Liver (tissue), 9 donors: ENCODE measurements around the gene SLC25A13. TPM values are rescaled to one million over a fixed set of nuclear protein-coding genes. Genes with fewer than 3 reads are reported as not detected.

Experiments
- DNase-seq: peaks from one replicate; pipeline ENCODE4 v3.0.0-alpha.2; 2017; ENCODE audit warnings: low spot score
- H3K27ac ChIP-seq, 2 donors: one replicate each; pipeline ENCODE4 v1.7.0; 2013; ENCODE audit warnings: inconsistent platforms in 2 of 2, low read length in 2 of 2, control low read depth in 1 of 2, low read depth in 1 of 2, mild to moderate bottlenecking in 1 of 2
- H3K27me3 ChIP-seq, 4 donors: one replicate each; pipeline versions ENCODE4 v1.6.1 to v1.7.0; 2013; ENCODE audit warnings: low read length in 3 of 4, inconsistent platforms in 1 of 4, mild to moderate bottlenecking in 1 of 4, moderate library complexity in 1 of 4; ENCODE audit not compliant: control insufficient read depth in 4 of 4, insufficient read depth in 4 of 4
- H3K36me3 ChIP-seq, 4 donors: one replicate each; pipeline versions ENCODE4 v1.6.1 to v1.7.0; 2013; ENCODE audit warnings: low read length in 3 of 4, mild to moderate bottlenecking in 3 of 4, low read depth in 1 of 4, moderate library complexity in 1 of 4; ENCODE audit not compliant: control insufficient read depth in 4 of 4, insufficient read depth in 3 of 4
- H3K4me1 ChIP-seq, 4 donors: one replicate each; pipeline versions ENCODE4 v1.6.1 to v1.7.0; 2013; ENCODE audit warnings: low read length in 3 of 4, mild to moderate bottlenecking in 3 of 4, moderate library complexity in 1 of 4; ENCODE audit not compliant: control insufficient read depth in 4 of 4, insufficient read depth in 4 of 4
- H3K4me3 ChIP-seq, 3 donors: one replicate each; pipeline versions ENCODE4 v1.6.1 to v1.7.0; 2013; ENCODE audit warnings: low read length in 3 of 3, control low read depth in 1 of 3, low read depth in 1 of 3, mild to moderate bottlenecking in 1 of 3
- H3K9ac ChIP-seq, 2 donors: one replicate each; pipeline ENCODE4 v1.7.0; 2013; ENCODE audit warnings: low read length in 2 of 2, mild to moderate bottlenecking in 2 of 2, moderate library complexity in 2 of 2, control low read depth in 1 of 2, low read depth in 1 of 2
- H3K9me3 ChIP-seq, 4 donors: one replicate each; pipeline versions ENCODE4 v1.6.1 to v1.7.0; 2013; ENCODE audit warnings: low read length in 3 of 4; ENCODE audit not compliant: control insufficient read depth in 4 of 4
- EGR1 ChIP-seq, 2 donors: IDR thresholded peaks; 2 replicates each; pipeline ENCODE4 v1.6.1; 2016 to 2018; ENCODE audit warnings: antibody characterized with exemption in 2 of 2, low read depth in 2 of 2
- FOXA1 ChIP-seq: IDR thresholded peaks from 2 replicates; pipeline ENCODE4 v1.6.1; 2016; ENCODE audit warnings: antibody characterized with exemption
- FOXA2 ChIP-seq: IDR thresholded peaks from 2 replicates; pipeline ENCODE4 v1.6.1; 2016; ENCODE audit warnings: antibody characterized with exemption
- GABPA ChIP-seq, 2 donors: IDR thresholded peaks in 1 of 2; conservative IDR thresholded peaks in 1 of 2; 2 replicates each; pipeline ENCODE4 v1.6.1; 2016; ENCODE audit warnings: antibody characterized with exemption in 2 of 2, mild to moderate bottlenecking in 1 of 2, moderate library complexity in 1 of 2
- HNF4A ChIP-seq, 2 donors: conservative IDR thresholded peaks; 2 replicates each; pipeline ENCODE4 v1.6.1; 2016; ENCODE audit warnings: antibody characterized with exemption in 2 of 2, mild to moderate bottlenecking in 2 of 2
- HNF4G ChIP-seq: IDR thresholded peaks from 2 replicates; pipeline ENCODE4 v1.6.1; 2016; ENCODE audit warnings: antibody characterized with exemption
- NR2F2 ChIP-seq: IDR thresholded peaks from 2 replicates; pipeline ENCODE4 v1.6.1; 2016; ENCODE audit warnings: antibody characterized with exemption
- RAD21 ChIP-seq, 2 donors: IDR thresholded peaks; 2 replicates each; pipeline ENCODE4 v1.6.1; 2016; ENCODE audit warnings: antibody characterized with exemption in 2 of 2, mild to moderate bottlenecking in 2 of 2
- RXRA ChIP-seq, 2 donors: IDR thresholded peaks; 2 replicates each; pipeline ENCODE4 v1.6.1; 2017 to 2018; ENCODE audit warnings: antibody characterized with exemption in 2 of 2, mild to moderate bottlenecking in 1 of 2
- SP1 ChIP-seq: IDR thresholded peaks from 2 replicates; pipeline ENCODE4 v1.6.1; 2018; ENCODE audit warnings: antibody characterized with exemption, mild to moderate bottlenecking
- TAF1 ChIP-seq: conservative IDR thresholded peaks from 2 replicates; pipeline ENCODE4 v1.6.1; 2016; ENCODE audit warnings: antibody characterized with exemption, mild to moderate bottlenecking
- YY1 ChIP-seq: IDR thresholded peaks from 2 replicates; pipeline ENCODE4 v1.6.1; 2016; ENCODE audit warnings: antibody characterized with exemption, mild to moderate bottlenecking
- WGBS: extraction: QIAGEN DNeasy Blood & Tissue Kit; methylation state at CpG from one replicate; pipeline ENCODE4 v1.1.7; 2013; 5-methylcytosine and 5-hydroxymethylcytosine counted together
- polyA plus RNA-seq, 2 donors: library from polyadenylated mRNA; stranded (reverse) in 1 of 2; unstranded in 1 of 2; fragments of 200-250 nt in 1 of 2; fragments of >200 nt in 1 of 2; fragmentation: Nextera tagmentation in 1 of 2; extraction: Ambion mirVana in 1 of 2; gene quantifications; one replicate each; pipeline versions ENCODE4 v1.2.1 to v1.2.3, GENCODE V29; 2013 to 2015
- total RNA-seq, 2 donors: library from RNA; depleted of rRNA; stranded (reverse); fragments of >200 nt; gene quantifications; one replicate each; pipeline ENCODE4 v1.2.3, GENCODE V29; 2014
- TF ChIP-seq, protein P1 (sequence below): IDR thresholded peaks from 2 replicates; pipeline ENCODE4 v1.6.1; 2016; ENCODE audit warnings: antibody characterized with exemption, mild to moderate bottlenecking
- TF ChIP-seq, protein P2 (sequence below): IDR thresholded peaks from 2 replicates; pipeline ENCODE4 v1.6.1; 2016; ENCODE audit warnings: antibody characterized with exemption
- TF ChIP-seq, protein P3 (sequence below): IDR thresholded peaks from 2 replicates; pipeline ENCODE4 v1.6.1; 2016; ENCODE audit warnings: antibody characterized with exemption
- TF ChIP-seq, protein P4 (sequence below): fragments of 150-350 bp; IDR thresholded peaks from 2 replicates; pipeline ENCODE4 v1.5.1; 2017; ENCODE audit warnings: improper control_type of control experiment, low read depth, low read length; ENCODE audit not compliant: missing input control
- TF ChIP-seq, protein P5 (sequence below): IDR thresholded peaks from 2 replicates; pipeline ENCODE4 v1.6.1; 2016; ENCODE audit warnings: antibody characterized with exemption
- donor health status: healthy.
- donor health status: healthy.
- donor health status: healthy.
- donor health status: healthy.
- donor health status: healthy.

Gene SLC25A13
- total and polyA plus RNA-seq, 4 donors, result 45.6 to 116 (median 63.9) TPM

DNA sequence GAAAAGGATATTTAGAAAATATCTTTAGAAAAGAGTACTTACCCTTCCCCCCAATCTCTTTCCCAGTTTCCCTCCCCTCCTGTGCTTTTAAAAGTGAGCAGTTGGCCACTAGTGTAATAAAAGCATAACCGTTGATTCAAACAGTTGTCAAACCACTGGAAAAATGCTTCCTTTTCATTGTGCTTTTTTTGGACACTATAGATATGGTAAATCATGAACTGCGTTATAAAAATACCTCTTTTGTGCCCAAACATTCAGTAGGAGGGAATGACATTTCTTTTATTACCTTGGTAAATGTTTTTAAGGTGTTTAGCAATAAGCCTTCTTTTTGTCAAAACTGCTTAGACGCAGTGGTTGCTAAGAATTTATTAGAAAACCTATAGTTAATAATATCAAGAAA is 232.4 kb downstream of the SLC25A13 start:
- Histone ChIP-seq H3K9me3 (no peaks in the 10 kb centered on the region), H3K27me3 (no peaks in the 10 kb centered on the region), H3K4me3 (no peak overlapping the region), H3K27ac (no peak overlapping the region), H3K36me3 (no peaks in the 10 kb centered on the region), H3K4me1 (no peaks in the 10 kb centered on the region), H3K9ac (no peak overlapping the region)
- TF ChIP-seq FOXA1, result no peak
- TF ChIP-seq, protein P1, sequence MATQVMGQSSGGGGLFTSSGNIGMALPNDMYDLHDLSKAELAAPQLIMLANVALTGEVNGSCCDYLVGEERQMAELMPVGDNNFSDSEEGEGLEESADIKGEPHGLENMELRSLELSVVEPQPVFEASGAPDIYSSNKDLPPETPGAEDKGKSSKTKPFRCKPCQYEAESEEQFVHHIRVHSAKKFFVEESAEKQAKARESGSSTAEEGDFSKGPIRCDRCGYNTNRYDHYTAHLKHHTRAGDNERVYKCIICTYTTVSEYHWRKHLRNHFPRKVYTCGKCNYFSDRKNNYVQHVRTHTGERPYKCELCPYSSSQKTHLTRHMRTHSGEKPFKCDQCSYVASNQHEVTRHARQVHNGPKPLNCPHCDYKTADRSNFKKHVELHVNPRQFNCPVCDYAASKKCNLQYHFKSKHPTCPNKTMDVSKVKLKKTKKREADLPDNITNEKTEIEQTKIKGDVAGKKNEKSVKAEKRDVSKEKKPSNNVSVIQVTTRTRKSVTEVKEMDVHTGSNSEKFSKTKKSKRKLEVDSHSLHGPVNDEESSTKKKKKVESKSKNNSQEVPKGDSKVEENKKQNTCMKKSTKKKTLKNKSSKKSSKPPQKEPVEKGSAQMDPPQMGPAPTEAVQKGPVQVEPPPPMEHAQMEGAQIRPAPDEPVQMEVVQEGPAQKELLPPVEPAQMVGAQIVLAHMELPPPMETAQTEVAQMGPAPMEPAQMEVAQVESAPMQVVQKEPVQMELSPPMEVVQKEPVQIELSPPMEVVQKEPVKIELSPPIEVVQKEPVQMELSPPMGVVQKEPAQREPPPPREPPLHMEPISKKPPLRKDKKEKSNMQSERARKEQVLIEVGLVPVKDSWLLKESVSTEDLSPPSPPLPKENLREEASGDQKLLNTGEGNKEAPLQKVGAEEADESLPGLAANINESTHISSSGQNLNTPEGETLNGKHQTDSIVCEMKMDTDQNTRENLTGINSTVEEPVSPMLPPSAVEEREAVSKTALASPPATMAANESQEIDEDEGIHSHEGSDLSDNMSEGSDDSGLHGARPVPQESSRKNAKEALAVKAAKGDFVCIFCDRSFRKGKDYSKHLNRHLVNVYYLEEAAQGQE, result no peak
- no peak for TF ChIP-seq RAD21 (IDR thresholded peaks at IDR 0.05)
- TF ChIP-seq YY1, result no peak
- TF ChIP-seq EGR1 (IDR thresholded peaks at IDR 0.05; ENCODE audit: low read depth in 2 of 2), result no peak
- DNase-seq, result no peak
- WGBS, result 83% methylated on average over 3 of the region's 3 CpGs

DNA sequence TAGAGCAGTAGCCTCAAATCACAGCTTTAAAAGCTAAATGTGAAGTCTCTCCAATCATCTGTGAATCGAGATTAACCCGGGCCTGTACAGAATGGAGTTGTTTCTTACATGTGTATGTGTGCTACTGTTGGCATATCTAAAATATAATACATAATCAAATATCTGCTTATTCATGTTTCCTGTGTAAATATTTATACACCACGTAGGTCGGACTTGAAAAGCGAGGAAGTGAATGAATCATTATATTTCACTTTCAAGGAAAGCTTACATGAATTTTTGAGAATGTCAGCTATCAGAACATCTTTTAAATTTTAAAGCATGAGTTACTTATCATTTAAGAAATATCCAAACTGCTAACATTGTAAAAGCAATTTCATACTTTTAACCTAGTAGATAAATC is 233.3 kb downstream of the SLC25A13 start:
- 78% methylated on average over 5 of the region's 5 CpGs for WGBS
- Histone ChIP-seq H3K4me1 (no peaks in the 10 kb centered on the region), H3K4me3 (no peak overlapping the region), H3K9me3 (no peaks in the 10 kb centered on the region), H3K36me3 (no peaks in the 10 kb centered on the region), H3K9ac (no peak overlapping the region), H3K27ac (no peak overlapping the region), H3K27me3 (no peaks in the 10 kb centered on the region)
- DNase-seq, result no peak
- no peak for TF ChIP-seq FOXA2
- TF ChIP-seq FOXA1, result no peak
- TF ChIP-seq, protein P2, sequence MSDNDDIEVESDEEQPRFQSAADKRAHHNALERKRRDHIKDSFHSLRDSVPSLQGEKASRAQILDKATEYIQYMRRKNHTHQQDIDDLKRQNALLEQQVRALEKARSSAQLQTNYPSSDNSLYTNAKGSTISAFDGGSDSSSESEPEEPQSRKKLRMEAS, result no peak
- no peak for TF ChIP-seq HNF4G
- TF ChIP-seq HNF4A (conservative IDR thresholded peaks at IDR 0.05), result no peak
- no peak for TF ChIP-seq SP1
- TF ChIP-seq, protein P3, sequence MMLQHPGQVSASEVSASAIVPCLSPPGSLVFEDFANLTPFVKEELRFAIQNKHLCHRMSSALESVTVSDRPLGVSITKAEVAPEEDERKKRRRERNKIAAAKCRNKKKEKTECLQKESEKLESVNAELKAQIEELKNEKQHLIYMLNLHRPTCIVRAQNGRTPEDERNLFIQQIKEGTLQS, result no peak
- TF ChIP-seq EGR1 (IDR thresholded peaks at IDR 0.05; ENCODE audit: low read depth in 2 of 2), result no peak
- no peak for TF ChIP-seq RAD21 (IDR thresholded peaks at IDR 0.05)
- TF ChIP-seq TAF1, result no peak
- no peak for TF ChIP-seq GABPA (IDR thresholded peaks at IDR 0.05 in 1 of 2, conservative IDR thresholded peaks at IDR 0.05 in 1 of 2)
- TF ChIP-seq, protein P4, sequence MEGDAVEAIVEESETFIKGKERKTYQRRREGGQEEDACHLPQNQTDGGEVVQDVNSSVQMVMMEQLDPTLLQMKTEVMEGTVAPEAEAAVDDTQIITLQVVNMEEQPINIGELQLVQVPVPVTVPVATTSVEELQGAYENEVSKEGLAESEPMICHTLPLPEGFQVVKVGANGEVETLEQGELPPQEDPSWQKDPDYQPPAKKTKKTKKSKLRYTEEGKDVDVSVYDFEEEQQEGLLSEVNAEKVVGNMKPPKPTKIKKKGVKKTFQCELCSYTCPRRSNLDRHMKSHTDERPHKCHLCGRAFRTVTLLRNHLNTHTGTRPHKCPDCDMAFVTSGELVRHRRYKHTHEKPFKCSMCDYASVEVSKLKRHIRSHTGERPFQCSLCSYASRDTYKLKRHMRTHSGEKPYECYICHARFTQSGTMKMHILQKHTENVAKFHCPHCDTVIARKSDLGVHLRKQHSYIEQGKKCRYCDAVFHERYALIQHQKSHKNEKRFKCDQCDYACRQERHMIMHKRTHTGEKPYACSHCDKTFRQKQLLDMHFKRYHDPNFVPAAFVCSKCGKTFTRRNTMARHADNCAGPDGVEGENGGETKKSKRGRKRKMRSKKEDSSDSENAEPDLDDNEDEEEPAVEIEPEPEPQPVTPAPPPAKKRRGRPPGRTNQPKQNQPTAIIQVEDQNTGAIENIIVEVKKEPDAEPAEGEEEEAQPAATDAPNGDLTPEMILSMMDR, result no peak
- no peak for TF ChIP-seq RXRA (IDR thresholded peaks at IDR 0.05)
- TF ChIP-seq NR2F2, result no peak
- TF ChIP-seq, protein P5, sequence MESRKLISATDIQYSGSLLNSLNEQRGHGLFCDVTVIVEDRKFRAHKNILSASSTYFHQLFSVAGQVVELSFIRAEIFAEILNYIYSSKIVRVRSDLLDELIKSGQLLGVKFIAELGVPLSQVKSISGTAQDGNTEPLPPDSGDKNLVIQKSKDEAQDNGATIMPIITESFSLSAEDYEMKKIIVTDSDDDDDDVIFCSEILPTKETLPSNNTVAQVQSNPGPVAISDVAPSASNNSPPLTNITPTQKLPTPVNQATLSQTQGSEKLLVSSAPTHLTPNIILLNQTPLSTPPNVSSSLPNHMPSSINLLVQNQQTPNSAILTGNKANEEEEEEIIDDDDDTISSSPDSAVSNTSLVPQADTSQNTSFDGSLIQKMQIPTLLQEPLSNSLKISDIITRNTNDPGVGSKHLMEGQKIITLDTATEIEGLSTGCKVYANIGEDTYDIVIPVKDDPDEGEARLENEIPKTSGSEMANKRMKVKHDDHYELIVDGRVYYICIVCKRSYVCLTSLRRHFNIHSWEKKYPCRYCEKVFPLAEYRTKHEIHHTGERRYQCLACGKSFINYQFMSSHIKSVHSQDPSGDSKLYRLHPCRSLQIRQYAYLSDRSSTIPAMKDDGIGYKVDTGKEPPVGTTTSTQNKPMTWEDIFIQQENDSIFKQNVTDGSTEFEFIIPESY, result no peak
